Stimulated activated CD4-positive, alpha-beta T cell treated with anti-CD3 and anti-CD28 coated beads, Interleukin-4, amount 100 ng/mL, for 24 hours (primary cell): Measurements from ENCODE around the gene TXNDC17.
"Not testable (repeated sequence)": the region's sequence is repeated elsewhere in the genome, so short reads cannot be mapped to it uniquely, and the experiment has no call there.

Experiments
- DNase-seq: peaks from one replicate; pipeline ENCODE4 v3.0.0-alpha.2; 2020

TXNDC17 gene

GRCh38 chr17:6686026-6686425 lies 45.2 kb downstream of the TXNDC17 start:
- DNase-seq, result no peak

GRCh38 chr17:6688944-6689343 lies 48.1 kb downstream of the TXNDC17 start:
- DNase-seq, result no peak

- DNase-seq, result no peak
These were observed 49.8 kb downstream of the TXNDC17 start for GRCh38 chr17:6690641-6691040.

GRCh38 chr17:6691546-6691945 lies 50.7 kb downstream of the TXNDC17 start:
- no peak for DNase-seq

- DNase-seq, result not testable (repeated sequence)
These were observed 51.1 kb downstream of the TXNDC17 start for GRCh38 chr17:6691958-6692357.
